Liver (tissue), 9 donors: ENCODE measurements around the gene ACKR2. TPM values are rescaled to one million over a fixed set of nuclear protein-coding genes. Genes with fewer than 3 reads are reported as not detected.

Experiments used
- DNase-seq: peaks from one replicate; pipeline ENCODE4 v3.0.0-alpha.2; 2017; ENCODE audit warnings: low spot score
- H3K27ac ChIP-seq, 2 donors: one replicate each; pipeline ENCODE4 v1.7.0; 2013; ENCODE audit warnings: inconsistent platforms in 2 of 2, low read length in 2 of 2, control low read depth in 1 of 2, low read depth in 1 of 2, mild to moderate bottlenecking in 1 of 2
- H3K27me3 ChIP-seq, 4 donors: one replicate each; pipeline versions ENCODE4 v1.6.1 to v1.7.0; 2013; ENCODE audit warnings: low read length in 3 of 4, inconsistent platforms in 1 of 4, mild to moderate bottlenecking in 1 of 4, moderate library complexity in 1 of 4; ENCODE audit not compliant: control insufficient read depth in 4 of 4, insufficient read depth in 4 of 4
- H3K36me3 ChIP-seq, 4 donors: one replicate each; pipeline versions ENCODE4 v1.6.1 to v1.7.0; 2013; ENCODE audit warnings: low read length in 3 of 4, mild to moderate bottlenecking in 3 of 4, low read depth in 1 of 4, moderate library complexity in 1 of 4; ENCODE audit not compliant: control insufficient read depth in 4 of 4, insufficient read depth in 3 of 4
- H3K4me1 ChIP-seq, 4 donors: one replicate each; pipeline versions ENCODE4 v1.6.1 to v1.7.0; 2013; ENCODE audit warnings: low read length in 3 of 4, mild to moderate bottlenecking in 3 of 4, moderate library complexity in 1 of 4; ENCODE audit not compliant: control insufficient read depth in 4 of 4, insufficient read depth in 4 of 4
- H3K4me3 ChIP-seq, 3 donors: one replicate each; pipeline versions ENCODE4 v1.6.1 to v1.7.0; 2013; ENCODE audit warnings: low read length in 3 of 3, control low read depth in 1 of 3, low read depth in 1 of 3, mild to moderate bottlenecking in 1 of 3
- H3K9ac ChIP-seq, 2 donors: one replicate each; pipeline ENCODE4 v1.7.0; 2013; ENCODE audit warnings: low read length in 2 of 2, mild to moderate bottlenecking in 2 of 2, moderate library complexity in 2 of 2, control low read depth in 1 of 2, low read depth in 1 of 2
- H3K9me3 ChIP-seq, 4 donors: one replicate each; pipeline versions ENCODE4 v1.6.1 to v1.7.0; 2013; ENCODE audit warnings: low read length in 3 of 4; ENCODE audit not compliant: control insufficient read depth in 4 of 4
- FOXA1 ChIP-seq: IDR thresholded peaks from 2 replicates; pipeline ENCODE4 v1.6.1; 2016; ENCODE audit warnings: antibody characterized with exemption
- FOXA2 ChIP-seq: IDR thresholded peaks from 2 replicates; pipeline ENCODE4 v1.6.1; 2016; ENCODE audit warnings: antibody characterized with exemption
- GABPA ChIP-seq, 2 donors: IDR thresholded peaks in 1 of 2; conservative IDR thresholded peaks in 1 of 2; 2 replicates each; pipeline ENCODE4 v1.6.1; 2016; ENCODE audit warnings: antibody characterized with exemption in 2 of 2, mild to moderate bottlenecking in 1 of 2, moderate library complexity in 1 of 2
- HNF4A ChIP-seq, 2 donors: conservative IDR thresholded peaks; 2 replicates each; pipeline ENCODE4 v1.6.1; 2016; ENCODE audit warnings: antibody characterized with exemption in 2 of 2, mild to moderate bottlenecking in 2 of 2
- HNF4G ChIP-seq: IDR thresholded peaks from 2 replicates; pipeline ENCODE4 v1.6.1; 2016; ENCODE audit warnings: antibody characterized with exemption
- NR2F2 ChIP-seq: IDR thresholded peaks from 2 replicates; pipeline ENCODE4 v1.6.1; 2016; ENCODE audit warnings: antibody characterized with exemption
- RAD21 ChIP-seq, 2 donors: IDR thresholded peaks; 2 replicates each; pipeline ENCODE4 v1.6.1; 2016; ENCODE audit warnings: antibody characterized with exemption in 2 of 2, mild to moderate bottlenecking in 2 of 2
- RXRA ChIP-seq, 2 donors: IDR thresholded peaks; 2 replicates each; pipeline ENCODE4 v1.6.1; 2017 to 2018; ENCODE audit warnings: antibody characterized with exemption in 2 of 2, mild to moderate bottlenecking in 1 of 2
- TAF1 ChIP-seq: conservative IDR thresholded peaks from 2 replicates; pipeline ENCODE4 v1.6.1; 2016; ENCODE audit warnings: antibody characterized with exemption, mild to moderate bottlenecking
- YY1 ChIP-seq: IDR thresholded peaks from 2 replicates; pipeline ENCODE4 v1.6.1; 2016; ENCODE audit warnings: antibody characterized with exemption, mild to moderate bottlenecking
- ZBTB33 ChIP-seq: IDR thresholded peaks from 2 replicates; pipeline ENCODE4 v1.6.1; 2016; ENCODE audit warnings: antibody characterized with exemption
- WGBS: extraction: QIAGEN DNeasy Blood & Tissue Kit; methylation state at CpG from one replicate; pipeline ENCODE4 v1.1.7; 2013; 5-methylcytosine and 5-hydroxymethylcytosine counted together
- polyA plus RNA-seq, 2 donors: library from polyadenylated mRNA; stranded (reverse) in 1 of 2; unstranded in 1 of 2; fragments of 200-250 nt in 1 of 2; fragments of >200 nt in 1 of 2; fragmentation: Nextera tagmentation in 1 of 2; extraction: Ambion mirVana in 1 of 2; gene quantifications; one replicate each; pipeline versions ENCODE4 v1.2.1 to v1.2.3, GENCODE V29; 2013 to 2015
- total RNA-seq, 2 donors: library from RNA; depleted of rRNA; stranded (reverse); fragments of >200 nt; gene quantifications; one replicate each; pipeline ENCODE4 v1.2.3, GENCODE V29; 2014
- TF ChIP-seq, protein P1 (sequence below): fragments of 150-350 bp; IDR thresholded peaks from 2 replicates; pipeline ENCODE4 v1.5.1; 2017; ENCODE audit warnings: improper control_type of control experiment, low read depth, low read length; ENCODE audit not compliant: missing input control
- TF ChIP-seq, protein P2 (sequence below): IDR thresholded peaks from 2 replicates; pipeline ENCODE4 v1.6.1; 2016; ENCODE audit warnings: antibody characterized with exemption
- TF ChIP-seq, protein P3 (sequence below): IDR thresholded peaks from 2 replicates; pipeline ENCODE4 v1.6.1; 2016; ENCODE audit warnings: antibody characterized with exemption
- donor health status: healthy.
- donor health status: healthy.
- donor health status: healthy.
- donor health status: healthy.
- donor health status: healthy.

ACKR2 gene
- total and polyA plus RNA-seq, 4 donors = 7.3 to 19.3 (median 10.8) TPM

GRCh38 chr3:42802876-42803413 is 6.3 kb upstream of the ACKR2 start:
- WGBS = 32% methylated on average over 11 of the region's 11 CpGs
- Histone ChIP-seq H3K27ac (peak overlapping the region; percentile 93 to 95), H3K4me3 (peak overlapping the region; percentile 77 to 88 (median 77)), H3K27me3 (no peaks in the 10 kb centered on the region), H3K9ac (peak overlapping the region; percentile 50 to 93), H3K9me3 (no peaks in the 10 kb centered on the region), H3K4me1 (peaks cover 2 to 44% (median 21%) of the 10 kb centered on the region in 4 donors), H3K36me3 (no peaks in the 10 kb centered on the region)
- TF ChIP-seq FOXA1 (no peak), RAD21 (IDR thresholded peaks at IDR 0.05) (no peak), HNF4G (peak; percentile 5), NR2F2 (no peak), HNF4A (conservative IDR thresholded peaks at IDR 0.05) (no peak), YY1 (peak; percentile 91), GABPA (IDR thresholded peaks at IDR 0.05 in 1 of 2, conservative IDR thresholded peaks at IDR 0.05 in 1 of 2) (no peak)
- TF ChIP-seq, protein P1, sequence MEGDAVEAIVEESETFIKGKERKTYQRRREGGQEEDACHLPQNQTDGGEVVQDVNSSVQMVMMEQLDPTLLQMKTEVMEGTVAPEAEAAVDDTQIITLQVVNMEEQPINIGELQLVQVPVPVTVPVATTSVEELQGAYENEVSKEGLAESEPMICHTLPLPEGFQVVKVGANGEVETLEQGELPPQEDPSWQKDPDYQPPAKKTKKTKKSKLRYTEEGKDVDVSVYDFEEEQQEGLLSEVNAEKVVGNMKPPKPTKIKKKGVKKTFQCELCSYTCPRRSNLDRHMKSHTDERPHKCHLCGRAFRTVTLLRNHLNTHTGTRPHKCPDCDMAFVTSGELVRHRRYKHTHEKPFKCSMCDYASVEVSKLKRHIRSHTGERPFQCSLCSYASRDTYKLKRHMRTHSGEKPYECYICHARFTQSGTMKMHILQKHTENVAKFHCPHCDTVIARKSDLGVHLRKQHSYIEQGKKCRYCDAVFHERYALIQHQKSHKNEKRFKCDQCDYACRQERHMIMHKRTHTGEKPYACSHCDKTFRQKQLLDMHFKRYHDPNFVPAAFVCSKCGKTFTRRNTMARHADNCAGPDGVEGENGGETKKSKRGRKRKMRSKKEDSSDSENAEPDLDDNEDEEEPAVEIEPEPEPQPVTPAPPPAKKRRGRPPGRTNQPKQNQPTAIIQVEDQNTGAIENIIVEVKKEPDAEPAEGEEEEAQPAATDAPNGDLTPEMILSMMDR = no peak
- TF ChIP-seq, protein P2, sequence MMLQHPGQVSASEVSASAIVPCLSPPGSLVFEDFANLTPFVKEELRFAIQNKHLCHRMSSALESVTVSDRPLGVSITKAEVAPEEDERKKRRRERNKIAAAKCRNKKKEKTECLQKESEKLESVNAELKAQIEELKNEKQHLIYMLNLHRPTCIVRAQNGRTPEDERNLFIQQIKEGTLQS = no peak
- no peak for DNase-seq

DNA sequence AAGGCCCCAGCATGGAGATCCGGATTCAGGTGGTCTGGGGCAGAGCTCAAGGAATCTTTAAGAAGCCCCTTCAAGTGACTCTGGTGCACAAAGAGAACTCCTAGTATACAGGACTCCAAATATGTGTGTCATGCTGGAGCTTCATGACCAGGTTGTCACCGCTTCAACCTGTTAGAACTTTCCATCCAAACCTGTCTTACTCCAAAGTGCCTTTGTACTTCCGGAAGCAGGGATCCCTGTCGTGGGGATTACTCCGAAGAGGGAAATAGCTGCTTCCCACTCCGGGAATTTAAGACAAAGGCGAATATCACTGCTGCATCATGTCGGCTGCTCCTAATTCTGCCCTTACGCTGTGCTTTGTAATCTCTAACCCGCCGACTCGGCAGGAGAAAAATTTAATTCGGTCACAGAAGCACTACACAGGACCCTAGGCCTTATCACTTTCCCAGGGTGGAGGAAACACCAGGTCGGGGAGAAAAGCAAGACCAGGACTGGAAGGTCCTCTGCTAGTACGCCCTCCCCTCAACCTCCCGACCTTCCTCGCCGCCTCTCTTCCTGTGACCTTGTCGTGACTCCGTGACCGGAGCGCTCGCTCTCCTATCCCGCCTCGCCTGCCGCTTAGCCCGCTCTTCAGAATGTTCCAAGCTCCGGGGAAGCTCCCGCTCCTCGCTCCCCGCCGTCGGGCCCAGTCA is 5.7 kb upstream of the ACKR2 start:
- peak overlapping the region; percentile 77 to 88 (median 77) for H3K4me3 ChIP-seq
- H3K9me3 ChIP-seq = no peaks in the 10 kb centered on the region
- TF ChIP-seq ZBTB33 = no peak
- TF ChIP-seq, protein P3, sequence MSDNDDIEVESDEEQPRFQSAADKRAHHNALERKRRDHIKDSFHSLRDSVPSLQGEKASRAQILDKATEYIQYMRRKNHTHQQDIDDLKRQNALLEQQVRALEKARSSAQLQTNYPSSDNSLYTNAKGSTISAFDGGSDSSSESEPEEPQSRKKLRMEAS = no peak
- TF ChIP-seq FOXA1 = no peak
- no peak for TF ChIP-seq TAF1
- peak; percentile 4 for TF ChIP-seq HNF4G
- no peak for TF ChIP-seq FOXA2
- peak; percentile 95 for TF ChIP-seq NR2F2
- peak; percentile 45 to 75 for TF ChIP-seq RXRA (IDR thresholded peaks at IDR 0.05)
- TF ChIP-seq YY1 = peak; percentile 55
- TF ChIP-seq GABPA (IDR thresholded peaks at IDR 0.05 in 1 of 2, conservative IDR thresholded peaks at IDR 0.05 in 1 of 2) = no peak
- H3K4me1 ChIP-seq = peaks cover 2 to 44% (median 21%) of the 10 kb centered on the region in 4 donors
- peak overlapping the region; percentile 50 to 93 for H3K9ac ChIP-seq
- no peaks in the 10 kb centered on the region for H3K36me3 ChIP-seq
- H3K27me3 ChIP-seq = no peaks in the 10 kb centered on the region
- peak overlapping the region; percentile 93 to 95 for H3K27ac ChIP-seq
- DNase-seq = peak; percentile 63
- under 1% methylated on average over 33 of the region's 33 CpGs for WGBS
